ENCODE results near the gene NVL.

The NVL gene

DNA sequence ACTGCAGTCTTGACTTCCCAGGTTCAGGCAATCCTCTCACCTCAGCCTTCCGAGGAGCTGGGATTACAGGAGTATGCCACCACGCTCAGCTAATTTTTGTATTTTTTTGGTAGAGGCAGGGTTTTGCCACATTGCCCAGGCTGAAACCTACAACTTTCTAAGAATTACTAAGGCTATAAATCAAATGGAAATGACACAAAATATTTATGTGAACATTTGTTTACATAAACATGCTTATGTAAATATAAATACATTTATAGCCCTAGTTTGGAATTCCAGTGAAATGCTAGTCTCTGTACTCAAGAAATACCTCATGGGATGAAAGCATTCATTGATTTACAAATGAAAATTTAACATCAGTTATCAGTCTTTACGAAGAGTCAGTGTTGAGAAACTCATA lies 47.8 kb downstream of the NVL start:
- H3K4me3 ChIP-seq (ENCODE audit: low read depth, low read length), result no peak overlapping the region
- DNase-seq (ENCODE audit: low read depth), result no peak
- TF ChIP-seq, protein P1, sequence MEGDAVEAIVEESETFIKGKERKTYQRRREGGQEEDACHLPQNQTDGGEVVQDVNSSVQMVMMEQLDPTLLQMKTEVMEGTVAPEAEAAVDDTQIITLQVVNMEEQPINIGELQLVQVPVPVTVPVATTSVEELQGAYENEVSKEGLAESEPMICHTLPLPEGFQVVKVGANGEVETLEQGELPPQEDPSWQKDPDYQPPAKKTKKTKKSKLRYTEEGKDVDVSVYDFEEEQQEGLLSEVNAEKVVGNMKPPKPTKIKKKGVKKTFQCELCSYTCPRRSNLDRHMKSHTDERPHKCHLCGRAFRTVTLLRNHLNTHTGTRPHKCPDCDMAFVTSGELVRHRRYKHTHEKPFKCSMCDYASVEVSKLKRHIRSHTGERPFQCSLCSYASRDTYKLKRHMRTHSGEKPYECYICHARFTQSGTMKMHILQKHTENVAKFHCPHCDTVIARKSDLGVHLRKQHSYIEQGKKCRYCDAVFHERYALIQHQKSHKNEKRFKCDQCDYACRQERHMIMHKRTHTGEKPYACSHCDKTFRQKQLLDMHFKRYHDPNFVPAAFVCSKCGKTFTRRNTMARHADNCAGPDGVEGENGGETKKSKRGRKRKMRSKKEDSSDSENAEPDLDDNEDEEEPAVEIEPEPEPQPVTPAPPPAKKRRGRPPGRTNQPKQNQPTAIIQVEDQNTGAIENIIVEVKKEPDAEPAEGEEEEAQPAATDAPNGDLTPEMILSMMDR (IDR thresholded peaks at IDR 0.05; ENCODE audit: insufficient read depth, low read depth, low read length, missing control alignments), result no peak

DNA sequence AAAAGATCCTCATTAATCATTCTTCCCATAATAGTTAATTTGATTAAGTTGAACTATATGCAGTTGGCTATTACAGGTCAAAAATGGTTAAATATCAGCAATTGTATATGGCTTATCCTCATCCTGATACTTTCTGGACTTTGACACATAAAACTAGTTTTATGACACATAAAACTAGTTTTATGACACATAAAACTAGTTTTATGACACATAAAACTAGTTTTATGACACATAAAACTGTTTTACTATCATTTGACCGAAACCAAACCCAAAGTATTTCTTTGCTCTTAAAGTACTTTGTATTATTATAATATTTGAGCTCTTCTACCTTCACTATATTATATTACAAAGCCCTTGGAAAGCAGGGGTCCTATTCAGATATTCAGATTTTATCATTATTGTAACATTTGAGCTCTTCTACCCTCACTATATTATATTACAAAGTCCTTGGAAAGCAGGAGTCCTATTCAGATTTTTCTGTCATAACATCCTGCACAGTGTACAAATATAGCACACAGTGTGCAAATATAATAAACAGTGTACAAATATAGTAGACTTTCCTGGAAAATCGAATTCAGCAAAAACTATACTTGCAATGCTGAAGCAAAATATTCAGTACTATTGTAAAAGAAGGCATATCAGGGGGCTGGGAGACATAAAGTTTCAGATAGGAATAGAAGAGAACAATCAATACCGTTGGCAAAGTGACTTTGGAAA lies 53.0 kb downstream of the NVL start:
- TF ChIP-seq, protein P1 (IDR thresholded peaks at IDR 0.05; ENCODE audit: insufficient read depth, low read depth, low read length, missing control alignments), result no peak
- DNase-seq (ENCODE audit: low read depth), result no peak

DNA sequence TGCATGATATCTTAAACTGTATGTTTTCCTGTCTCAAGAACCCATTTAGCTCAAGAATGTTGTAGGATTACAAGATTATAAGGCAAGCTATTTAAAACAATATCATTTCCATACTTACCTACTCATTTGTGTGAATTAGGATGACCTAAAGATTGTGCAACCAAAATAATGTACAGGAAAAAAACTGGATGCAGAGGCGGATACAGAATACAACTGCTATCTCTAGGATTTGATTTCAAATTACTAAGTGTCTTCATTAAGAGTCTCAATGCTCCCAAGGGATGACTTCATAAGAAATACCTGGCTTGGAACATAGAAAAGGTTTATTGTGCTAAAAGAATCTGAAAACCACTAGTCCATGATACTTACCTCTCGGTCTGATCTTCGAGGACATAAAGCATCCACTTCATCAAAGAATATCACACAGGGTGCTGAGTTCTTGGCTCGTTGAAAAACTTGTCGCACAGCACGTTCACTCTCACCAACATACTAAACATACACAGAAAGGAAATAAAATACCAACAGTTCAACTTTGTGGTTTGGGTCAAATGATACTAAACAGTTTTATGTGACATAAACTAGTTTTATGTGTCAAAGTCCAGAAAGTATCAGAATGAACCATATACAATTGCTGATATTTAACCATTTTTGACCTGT lies 54.9 kb downstream of the NVL start:
- DNase-seq (ENCODE audit: low read depth), result no peak
- TF ChIP-seq, protein P1 (IDR thresholded peaks at IDR 0.05; ENCODE audit: insufficient read depth, low read depth, low read length, missing control alignments), result no peak
- no peak overlapping the region for H3K4me3 ChIP-seq (ENCODE audit: low read depth, low read length)

More for the DNA sequence above, 53.0 kb downstream of the NVL start:
- H3K4me3 ChIP-seq (ENCODE audit: low read depth, low read length), result no peak overlapping the region

DNA sequence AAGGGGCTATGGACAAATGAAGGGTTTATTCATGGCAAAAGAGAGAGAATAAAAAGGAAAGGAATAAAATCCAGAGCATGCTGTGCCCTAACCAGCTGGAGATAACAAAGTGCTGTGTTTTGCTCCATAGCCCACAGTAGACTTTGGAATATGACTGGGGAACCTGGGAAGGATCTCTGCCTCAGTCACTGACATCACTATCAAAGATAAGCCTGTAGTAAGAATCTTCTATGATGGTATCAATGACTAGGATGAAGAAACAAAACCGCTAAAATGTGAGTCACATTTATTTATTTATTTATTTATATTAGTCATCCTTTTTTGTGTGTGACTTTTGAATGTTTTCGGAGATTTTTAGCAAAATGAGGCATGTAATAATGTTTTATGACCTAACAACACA lies 56.3 kb downstream of the NVL start:
- TF ChIP-seq, protein P1 (IDR thresholded peaks at IDR 0.05; ENCODE audit: insufficient read depth, low read depth, low read length, missing control alignments), result no peak
- no peak overlapping the region for H3K4me3 ChIP-seq (ENCODE audit: low read depth, low read length)
- no peak for DNase-seq (ENCODE audit: low read depth)

DNA sequence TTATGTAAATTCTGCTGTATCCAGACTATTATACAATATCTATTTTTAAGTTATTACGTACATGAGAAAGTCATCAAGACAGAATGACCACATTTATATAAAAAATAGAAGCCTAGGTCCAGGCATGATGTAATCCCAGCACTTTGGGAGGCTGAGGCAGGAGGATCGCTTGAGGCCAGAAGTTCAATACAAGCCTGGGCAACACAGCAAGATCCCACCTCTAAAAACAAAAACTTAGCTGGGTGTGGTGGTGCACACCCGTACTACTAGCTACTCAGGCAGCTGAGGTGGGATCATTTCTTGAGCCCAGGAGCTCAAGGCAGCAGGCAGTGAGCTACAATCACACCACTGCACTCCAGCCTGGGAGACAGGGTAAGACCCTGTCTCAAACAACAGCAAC lies 58.9 kb downstream of the NVL start:
- H3K4me3 ChIP-seq (ENCODE audit: low read depth, low read length), result no peak overlapping the region
- no peak for DNase-seq (ENCODE audit: low read depth)
- TF ChIP-seq, protein P1 (IDR thresholded peaks at IDR 0.05; ENCODE audit: insufficient read depth, low read depth, low read length, missing control alignments), result no peak

DNA sequence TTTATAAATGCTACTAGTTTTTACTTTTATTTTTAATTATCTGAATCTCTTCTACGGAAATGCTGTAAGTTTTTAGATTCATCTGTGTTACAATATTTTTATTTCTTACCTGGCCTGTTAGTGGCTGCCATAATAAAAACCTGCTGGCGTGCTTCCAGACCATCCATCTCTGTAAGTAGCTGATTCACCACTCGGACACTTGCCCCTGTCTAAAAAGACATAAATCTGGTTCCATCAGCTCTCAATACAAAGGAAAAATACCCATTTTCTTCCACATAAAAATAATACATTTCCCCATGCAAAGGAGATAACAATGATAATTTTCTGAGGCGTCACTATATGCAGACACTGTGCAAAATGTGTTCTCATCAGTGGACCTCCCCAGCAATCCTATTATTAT lies 62.0 kb downstream of the NVL start:
- H3K4me3 ChIP-seq (ENCODE audit: low read depth, low read length), result no peak overlapping the region
- TF ChIP-seq, protein P1 (IDR thresholded peaks at IDR 0.05; ENCODE audit: insufficient read depth, low read depth, low read length, missing control alignments), result no peak
- DNase-seq (ENCODE audit: low read depth), result no peak
